Lung microvascular endothelial cell (primary cell): ENCODE measurements around the gene MYL1. TPM values are rescaled to one million over a fixed set of nuclear protein-coding genes. Genes with fewer than 3 reads are reported as not detected.

Experiments used
- DNase-seq, 2 donors: peaks; one replicate each; pipeline versions ENCODE4 v3.0.0 to v3.0.0-alpha.2; 2010; ENCODE audit warnings: low read depth in 2 of 2
- total RNA-seq: library from RNA; depleted of rRNA; stranded (reverse); fragments of >200 nt; gene quantifications from 2 replicates; pipeline ENCODE4 v1.2.1, GENCODE V29; 2014

The MYL1 gene
- total RNA-seq: not detected in 2 replicates

DNA sequence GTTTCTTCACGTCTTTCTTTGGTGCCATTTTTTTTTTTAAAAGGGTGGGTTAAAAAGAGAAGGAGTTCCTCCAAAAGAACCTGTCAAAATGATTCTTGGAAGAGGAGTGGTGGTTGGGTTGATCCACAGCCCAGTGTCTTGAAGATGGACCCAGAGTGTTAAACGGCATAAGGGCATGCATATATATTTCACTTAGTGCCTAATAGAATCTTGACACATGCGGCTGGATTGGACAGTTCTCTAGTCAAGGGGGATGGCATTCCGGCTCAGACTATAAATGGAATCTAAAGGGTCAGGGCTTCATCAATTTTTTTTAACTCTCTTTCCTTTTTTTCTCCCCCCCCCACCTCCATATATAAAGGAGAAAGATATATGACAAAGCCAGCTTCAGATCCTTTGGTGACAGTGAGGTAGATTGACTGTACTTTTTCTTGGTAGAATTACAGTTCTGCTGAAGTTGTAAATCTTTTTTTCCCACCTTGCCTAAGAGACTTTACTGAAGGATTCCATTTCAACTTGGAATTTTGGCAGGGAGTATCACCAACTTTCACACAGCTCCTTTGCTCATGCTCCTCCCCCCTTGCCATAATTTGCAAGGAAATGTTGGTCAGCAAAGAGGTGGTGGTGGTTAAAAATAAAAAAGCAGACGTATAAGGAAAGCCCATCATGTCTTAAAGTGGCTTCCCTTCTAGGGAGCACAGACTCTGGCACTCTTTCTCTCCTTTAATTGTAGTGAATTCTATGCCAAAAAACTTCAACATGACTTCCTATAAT, at the start of gene MYL1:
Gene MYL1, minus strand, starts transcription at position 160 of the 774 bp plus-strand sequence. Its CDS starts 132 bp downstream, at position 28.
- no peak for DNase-seq

DNA sequence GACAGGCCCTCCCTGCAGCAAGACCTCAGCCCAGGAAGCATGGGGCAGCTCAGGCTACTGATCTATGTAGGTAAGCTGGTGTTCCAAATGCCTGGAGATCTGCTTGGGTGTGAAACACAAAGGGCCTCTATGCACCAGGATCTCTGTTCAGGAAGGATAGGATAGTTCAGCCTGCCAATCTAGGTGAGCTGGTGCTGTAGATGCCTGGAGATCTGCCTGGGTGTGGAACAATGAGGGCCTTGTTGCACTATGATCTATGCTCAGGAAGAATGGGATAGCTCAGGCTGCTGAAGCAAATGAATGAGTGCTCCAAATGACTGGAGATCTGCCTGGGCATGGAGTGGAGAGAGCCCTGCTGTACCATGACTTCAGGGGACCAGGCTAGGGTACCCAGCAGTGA, 48.9 kb upstream of the MYL1 start:
- DNase-seq: no peak

DNA sequence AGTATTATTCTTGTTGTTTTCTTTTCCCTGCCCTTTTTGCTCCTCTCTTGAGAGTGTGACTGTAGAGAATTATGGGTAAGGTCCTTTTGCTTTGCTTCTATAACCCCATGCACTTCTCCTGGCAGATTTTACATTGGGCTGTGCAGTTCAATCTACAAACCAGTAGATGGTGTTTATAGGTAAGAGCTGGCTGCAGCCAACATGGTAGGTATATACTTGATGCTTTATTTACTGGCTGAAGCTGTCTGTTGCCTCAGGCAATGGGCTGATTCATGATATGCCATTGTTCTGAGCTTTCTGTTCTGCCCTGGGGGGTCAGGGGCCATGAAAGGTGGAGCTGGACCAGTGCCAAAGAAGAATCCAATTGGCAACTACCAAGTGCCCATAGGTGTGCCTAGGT, 48.3 kb upstream of the MYL1 start:
- no peak for DNase-seq

DNA sequence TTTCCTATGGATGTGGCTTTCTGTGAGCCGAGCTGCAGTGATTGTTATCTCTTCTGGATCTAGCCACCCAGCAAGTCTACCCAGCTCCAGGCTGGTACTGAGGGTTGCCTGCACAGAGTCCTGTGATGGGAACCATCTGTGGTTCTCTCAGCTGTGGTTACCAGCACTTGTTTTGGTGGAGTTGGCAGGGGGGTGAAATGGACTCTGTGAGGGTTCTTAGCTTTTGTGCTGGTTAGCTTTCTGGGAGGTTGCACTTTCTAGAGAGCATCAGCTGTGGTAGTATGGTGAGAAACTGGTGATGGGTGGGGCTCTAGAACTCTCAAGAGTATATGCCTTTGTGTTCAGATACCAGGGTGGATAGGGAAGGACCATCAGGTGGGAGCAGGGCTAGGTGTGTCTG, 45.4 kb upstream of the MYL1 start:
- DNase-seq: no peak

DNA sequence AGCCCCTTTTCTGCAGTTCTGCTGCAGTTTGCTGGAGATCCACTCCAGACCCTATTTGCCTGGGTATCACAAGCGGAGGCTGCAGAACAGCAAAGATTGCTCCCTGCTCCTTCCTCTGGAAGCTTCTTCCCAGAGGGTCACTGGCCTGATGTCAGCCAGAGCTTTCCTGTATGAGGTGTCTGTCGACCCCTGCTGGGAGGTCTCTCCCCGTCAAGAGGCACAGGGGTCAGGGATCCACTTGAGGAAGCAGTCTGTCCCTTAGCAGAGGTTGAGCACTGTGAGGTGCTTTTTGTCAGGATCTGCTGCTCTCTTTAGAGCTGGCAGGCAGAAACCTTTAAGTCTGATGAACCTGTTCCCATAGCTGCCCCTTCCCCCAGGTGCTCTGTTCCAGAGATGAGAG, 42.0 kb upstream of the MYL1 start:
- no peak for DNase-seq

DNA sequence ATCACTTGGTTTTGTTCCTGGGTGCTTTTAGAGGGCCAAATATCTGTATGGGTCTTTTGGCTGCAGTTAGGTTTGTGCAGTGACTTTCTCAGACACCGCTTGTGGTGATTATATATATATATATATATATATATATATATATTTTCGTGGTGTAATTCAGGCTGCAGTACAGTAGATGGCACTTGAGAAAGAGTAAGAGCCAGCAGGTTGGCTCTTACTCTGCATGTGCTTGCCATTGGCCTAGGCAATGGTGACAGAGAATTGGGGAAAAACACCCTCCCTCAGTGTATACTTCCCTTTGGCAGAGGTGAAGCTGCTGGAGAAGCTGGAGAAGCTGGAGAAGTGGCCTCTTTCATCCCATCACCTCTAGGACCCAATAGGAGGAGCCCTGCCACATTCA, 22.2 kb upstream of the MYL1 start:
- no peak for DNase-seq

DNA sequence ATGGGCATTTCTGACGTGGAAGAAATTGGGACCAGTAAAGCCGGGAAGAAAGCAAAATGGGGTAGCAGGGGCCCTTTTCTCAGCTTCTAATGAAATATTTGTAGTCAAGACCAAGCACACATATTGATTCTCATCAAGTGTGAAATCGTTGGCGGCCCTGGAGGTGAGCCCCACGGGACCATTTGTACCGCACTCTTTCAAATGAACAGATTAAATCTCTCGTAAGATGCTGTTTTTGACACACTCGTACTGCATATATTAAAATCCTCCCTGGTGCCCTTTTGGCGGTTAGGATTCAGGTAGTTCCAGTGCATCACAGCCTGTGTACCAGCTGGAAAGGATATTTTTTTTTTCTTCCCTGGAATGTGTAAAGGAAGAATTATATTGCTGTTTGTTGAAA, 9.9 kb upstream of the MYL1 start:
- no peak for DNase-seq

DNA sequence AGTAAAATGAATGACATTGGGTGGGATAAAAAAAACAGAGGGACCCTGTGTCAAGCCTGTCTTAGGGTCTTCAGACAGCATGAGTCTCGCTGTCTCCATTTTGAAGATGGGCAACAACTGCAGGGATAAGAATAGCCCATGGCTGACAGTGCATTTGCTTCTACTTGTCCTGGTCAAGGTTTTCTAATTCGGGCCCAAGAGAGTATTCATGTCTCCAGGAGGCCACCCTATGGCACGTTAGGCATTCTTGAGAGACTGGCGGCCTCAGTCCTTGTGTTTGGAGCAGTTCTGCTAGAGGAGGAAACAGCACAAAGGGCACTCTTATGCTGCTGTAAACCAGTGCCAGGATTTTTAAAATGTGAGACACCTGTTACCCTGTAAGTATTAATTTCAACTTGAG, 9.5 kb upstream of the MYL1 start:
- no peak for DNase-seq

DNA sequence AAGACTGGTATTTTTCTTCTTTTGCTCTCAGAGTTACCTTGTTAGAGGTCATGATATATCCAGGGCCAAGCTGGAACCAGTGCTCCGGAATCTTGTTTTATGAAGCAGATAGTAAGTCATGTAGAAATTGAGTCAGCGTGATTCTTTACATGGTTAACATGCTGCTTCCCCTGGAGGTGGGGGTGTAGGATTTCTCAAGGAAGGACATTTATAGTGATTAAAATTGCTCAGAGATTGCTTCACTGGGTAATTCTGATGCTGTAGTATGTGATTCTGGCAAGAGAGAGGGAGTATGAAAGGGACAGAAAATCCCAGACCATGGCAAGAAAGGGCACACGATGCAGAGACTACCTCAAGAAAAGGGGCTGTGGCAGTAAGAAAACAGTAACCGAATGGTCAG, 8.0 kb upstream of the MYL1 start:
- no peak for DNase-seq

DNA sequence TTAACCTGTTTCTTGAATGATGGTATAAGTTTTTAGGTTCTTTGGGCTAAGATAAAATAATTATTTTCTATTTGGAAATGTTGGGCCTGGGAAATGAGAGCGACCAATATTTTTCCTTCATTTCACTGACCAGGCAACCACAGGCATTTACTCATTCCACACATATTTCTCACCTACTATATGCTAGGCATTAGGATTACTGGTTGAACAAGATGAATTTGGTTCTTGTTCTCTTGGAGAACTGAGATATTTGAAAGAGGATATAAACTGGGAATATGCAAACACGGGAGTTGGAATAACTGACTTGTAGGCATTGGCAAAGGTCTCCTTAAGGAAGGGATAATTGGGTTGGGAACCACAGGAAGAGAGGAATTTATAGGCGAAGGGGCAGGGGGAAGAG, 3.9 kb upstream of the MYL1 start:
- no peak for DNase-seq

DNA sequence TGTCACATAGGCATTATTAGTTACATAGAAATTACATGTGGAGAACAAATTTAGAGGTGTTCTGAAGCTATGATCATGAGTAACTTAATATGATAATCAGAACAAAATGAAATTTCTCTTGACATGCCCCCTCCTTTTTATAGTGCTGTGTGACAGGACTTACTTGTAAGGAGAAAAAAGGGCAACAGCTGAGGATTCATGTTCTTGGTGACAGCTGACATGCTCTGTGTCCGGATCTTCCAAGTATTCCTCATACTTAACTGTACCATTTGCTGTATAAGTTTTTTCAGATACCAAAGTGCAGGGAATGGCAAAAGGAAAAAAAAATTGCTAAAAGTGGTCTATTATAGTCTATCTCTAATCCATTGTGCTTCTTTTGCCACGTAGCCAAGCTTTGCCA, 3.5 kb upstream of the MYL1 start:
- DNase-seq: no peak

DNA sequence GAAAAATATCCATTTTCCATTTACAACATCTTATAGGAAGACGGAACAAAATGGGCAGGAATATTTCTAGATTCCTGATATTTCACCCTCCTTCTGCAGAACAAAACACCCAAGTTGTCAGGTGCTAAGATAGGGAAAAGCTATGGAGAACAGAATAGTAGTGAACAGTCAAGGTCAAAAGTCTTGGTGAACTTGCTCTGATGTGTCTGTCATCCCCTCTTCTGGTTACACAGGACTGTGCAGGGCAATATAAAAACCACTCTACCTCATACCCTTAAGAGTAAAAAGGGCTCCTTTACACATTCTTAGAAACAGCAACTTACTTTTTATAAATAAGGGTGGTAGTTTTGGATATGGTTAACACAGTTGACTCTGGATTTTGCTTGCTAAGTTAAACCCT, 4.4 kb downstream of the MYL1 start:
- DNase-seq: no peak

DNA sequence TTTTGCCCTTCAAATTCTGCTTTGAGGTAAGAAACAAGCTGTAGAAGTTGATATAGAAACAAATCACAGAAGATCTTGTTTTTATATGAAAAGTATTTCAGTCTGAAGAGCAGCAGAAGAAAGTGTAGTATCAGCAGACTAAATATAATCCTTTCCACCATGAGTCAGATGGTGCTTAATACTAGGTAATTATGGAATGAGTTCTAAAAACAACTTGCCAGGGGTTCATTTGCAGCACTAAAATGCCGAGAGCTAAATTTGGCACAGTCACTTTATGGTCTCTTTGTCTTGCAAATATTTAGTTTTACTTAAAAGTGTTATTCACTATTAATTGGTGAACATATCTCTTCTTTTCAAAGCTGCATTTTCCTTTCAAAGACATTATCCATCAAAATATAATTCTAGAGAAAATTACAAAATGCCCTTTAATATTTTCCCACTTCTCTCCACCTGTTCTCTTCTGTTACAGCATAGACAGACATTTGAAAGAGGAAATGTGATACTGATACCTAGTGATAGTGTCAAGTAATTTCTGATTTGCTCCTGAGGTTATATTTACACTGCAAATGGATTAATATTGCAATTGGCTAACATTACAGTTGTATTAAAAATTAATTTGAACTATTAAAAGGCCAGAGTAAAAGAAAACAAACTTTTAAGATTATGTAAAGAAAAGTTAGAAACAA, 5.3 kb downstream of the MYL1 start:
- no peak for DNase-seq

DNA sequence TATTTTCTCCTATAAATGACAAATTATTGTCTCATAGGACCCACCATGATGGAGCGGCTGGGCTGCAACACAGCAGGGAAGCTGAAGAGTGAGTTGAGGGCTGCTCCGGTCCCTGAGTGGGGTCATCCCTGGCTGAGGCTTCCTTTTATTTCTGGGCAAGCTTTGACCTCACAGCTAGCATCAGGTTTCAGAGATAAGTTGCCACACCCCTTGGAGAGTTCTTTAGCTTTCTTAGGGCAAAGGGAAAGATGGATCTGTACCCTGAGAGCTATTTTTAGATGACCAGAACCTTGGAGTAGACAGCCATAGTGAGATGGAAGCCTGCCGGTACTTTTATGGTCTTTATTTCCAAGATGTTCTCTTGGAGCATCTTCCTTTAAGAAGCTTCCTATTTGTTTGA, 11.5 kb downstream of the MYL1 start:
- DNase-seq: no peak

DNA sequence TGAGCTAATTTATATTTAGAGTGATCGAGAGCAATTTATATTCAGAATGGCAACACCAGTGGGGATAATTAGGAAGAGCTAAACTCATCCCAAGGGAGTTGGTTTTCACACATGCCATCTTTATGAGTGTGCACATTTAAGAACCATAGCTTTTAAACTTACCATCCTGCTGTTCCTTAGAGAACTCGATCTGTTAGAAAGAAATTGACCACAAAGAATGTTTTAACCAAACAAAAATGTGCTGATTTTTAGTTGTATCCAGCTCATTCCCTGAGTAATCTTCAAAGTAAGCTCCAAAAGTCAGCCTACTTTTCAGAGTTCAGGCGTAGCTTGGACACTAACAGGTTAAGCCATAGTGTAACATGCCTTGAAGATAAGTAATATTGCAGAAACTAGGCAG, 12.6 kb downstream of the MYL1 start:
- DNase-seq: no peak

DNA sequence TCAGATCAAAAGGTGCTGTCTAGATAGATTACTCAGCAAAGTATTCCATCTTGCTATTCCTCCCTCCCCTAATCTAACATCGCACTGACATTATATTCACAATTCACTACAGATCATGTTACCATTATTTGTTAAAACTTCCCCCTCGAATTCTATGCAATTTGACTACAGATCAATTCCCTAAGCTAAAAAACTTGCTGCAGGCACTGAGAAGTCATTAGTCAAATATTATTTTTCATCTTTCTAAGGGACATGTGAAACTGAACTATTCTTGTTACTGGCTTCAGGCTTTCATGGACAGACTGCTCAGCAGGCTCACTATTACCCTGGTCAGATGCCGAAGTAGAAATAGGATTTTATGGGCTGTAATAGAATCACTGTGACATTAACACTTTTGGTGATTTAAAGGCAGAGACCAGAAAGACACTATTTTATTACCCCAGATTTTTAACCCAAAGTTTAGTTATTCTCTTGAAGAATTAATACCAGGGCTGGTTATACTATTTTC, 15.1 kb downstream of the MYL1 start:
- DNase-seq: no peak

DNA sequence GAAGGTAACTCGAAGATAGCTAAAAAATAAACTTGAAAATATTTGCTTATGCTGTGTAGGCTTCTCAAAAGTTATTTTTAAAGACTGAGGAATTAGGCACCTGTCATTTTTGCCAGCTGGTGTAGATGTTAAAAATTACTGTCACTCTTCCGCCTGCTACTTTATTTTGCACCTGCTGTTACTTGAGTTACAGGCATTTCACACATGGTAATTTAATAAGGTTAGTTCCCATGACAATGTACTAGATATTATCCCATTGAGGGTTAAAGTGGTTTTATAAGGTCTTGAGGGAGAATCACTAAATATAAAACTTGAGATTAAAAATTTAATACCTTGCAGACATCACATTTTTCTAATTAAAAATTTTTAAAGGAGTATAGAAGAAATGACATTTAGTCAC, 26.6 kb downstream of the MYL1 start:
- DNase-seq: no peak

DNA sequence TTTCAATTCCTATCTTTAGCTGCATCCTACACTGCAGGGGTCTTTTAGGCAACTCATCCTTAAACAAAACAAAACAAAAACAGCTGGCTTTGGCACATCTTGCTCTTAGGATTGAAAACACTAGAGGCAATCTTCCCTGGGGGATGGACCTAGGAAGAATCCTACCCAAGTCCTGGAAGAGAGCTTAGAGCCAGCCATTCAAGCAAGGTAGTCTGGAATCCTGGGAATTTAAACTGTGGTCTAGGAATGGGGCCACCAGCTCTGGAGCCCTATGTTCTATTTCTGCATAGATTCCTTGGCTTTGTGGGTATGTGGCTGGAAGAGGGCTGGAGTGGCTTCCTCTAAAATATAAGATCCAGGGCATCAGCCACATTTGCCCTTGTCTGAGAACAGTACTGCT, 27.7 kb downstream of the MYL1 start:
- no peak for DNase-seq

DNA sequence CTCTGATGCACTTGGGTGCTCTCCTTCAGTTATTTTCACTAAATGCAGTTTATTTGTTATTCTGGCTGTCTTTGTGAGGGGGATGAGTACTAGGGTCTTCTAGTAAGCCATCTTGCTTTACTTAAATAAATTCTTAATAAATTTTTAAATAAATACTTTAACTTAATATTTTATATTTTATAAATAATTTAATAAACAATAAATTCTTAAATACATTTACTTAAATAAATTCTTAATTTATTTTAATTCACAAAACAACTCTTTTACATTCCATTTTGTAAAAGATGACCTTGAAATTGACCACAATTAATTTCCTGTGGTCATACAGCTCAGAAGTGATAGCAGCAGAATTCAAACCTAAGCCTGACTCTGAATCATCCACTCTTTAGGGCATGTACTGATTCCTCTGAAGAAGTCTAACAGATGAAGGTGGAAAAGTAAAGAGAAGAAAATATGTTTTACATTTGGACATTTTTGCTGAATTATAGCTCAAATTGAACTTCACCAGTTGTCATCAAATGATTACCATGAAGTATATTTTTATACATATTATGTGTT, 28.8 kb downstream of the MYL1 start:
- no peak for DNase-seq

DNA sequence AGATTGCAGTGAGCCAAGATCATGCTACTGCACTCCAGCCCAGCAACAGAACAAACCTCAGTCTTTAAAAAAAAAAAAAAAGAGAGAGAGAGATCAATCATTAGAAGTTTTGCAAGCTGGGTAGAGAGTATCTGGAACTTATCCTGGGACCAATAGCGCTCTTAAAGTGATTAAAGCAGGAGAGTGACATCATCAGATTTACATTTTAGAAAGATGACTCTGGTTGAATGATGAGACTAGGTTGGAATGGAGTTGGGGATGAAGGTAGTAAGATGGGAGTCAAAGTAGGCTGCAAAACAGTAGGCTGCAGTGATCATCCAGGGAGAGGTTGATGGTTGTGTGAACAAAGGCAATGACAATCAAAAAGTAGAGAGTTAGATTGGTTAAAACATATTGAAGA, 37.8 kb downstream of the MYL1 start:
- DNase-seq: no peak

DNA sequence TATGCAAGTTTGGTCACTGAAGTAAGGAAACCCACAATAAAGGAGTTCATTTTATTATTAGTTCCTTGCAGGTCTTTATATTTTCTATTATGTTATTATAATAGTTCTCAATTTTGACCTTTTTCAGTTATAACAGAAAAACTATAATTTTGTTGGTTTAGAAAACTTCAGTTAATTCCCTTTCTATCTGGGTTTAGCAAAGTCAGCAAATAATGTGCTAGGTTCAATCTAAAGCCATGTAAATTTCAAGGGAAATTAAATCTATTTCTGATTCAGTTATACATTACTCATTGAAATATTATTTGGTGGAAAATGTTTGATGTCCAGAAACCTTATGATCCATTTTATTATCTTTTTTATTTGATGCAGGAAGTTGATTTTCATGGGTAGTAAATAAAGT, 43.7 kb downstream of the MYL1 start:
- no peak for DNase-seq

DNA sequence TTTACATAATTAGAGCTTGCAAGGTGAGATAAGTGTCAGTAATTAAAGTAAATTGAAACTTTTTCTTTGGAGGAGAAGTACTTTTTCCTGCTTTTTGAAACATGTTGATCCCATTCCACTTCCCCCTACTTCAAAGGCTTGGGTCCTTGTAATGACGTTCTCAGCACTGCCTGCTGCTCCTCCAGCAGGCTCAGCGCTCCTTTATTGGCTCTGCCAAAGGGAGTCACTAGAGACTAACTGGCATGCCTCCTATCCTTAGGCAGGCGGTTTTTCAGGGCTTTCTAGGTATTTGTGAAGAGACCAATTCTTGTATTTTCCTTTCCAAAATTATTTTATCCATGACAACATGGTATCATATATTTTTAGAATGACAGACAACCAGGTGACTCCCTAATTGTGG, 45.8 kb downstream of the MYL1 start:
- no peak for DNase-seq

DNA sequence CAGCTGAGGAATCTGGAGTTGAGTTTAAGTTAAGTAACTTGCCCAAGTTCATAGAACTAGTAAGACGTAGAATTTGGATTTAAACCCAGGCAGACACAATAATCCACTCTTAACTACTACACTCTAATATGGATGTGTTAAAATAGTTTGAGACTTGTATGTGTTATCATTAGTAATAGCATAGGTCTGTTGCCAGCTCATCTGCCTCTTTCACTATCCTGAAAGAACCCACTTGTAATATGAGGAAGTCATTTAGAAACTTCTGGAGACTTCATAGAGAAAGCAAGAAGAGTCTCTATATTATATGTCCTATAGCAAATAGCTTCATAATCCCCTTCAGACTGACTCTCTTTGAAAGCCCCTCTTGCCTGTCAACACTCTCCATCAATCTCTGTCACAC, 46.7 kb downstream of the MYL1 start:
- DNase-seq: no peak
